Fibroblast of lung (primary cell): Measurements from ENCODE around the gene TMEM161B.

Source experiments
- EZH2 ChIP-seq: IDR thresholded peaks from 2 replicates; pipeline ENCODE4 v1.5.1; 2012; ENCODE audit warnings: low read length, control low read depth, mild to moderate bottlenecking; ENCODE audit errors: missing control alignments
- TF ChIP-seq, protein P1 (sequence below), 2 donors: IDR thresholded peaks in 1 of 2; conservative IDR thresholded peaks in 1 of 2; 1 replicate in 1 of 2; 2 replicates in 1 of 2; pipeline ENCODE4 v1.5.1; 2011 to 2012; ENCODE audit warnings: low read length in 2 of 2, control low read depth in 1 of 2, inconsistent platforms in 1 of 2, low read depth in 1 of 2, mild to moderate bottlenecking in 1 of 2

DNA sequence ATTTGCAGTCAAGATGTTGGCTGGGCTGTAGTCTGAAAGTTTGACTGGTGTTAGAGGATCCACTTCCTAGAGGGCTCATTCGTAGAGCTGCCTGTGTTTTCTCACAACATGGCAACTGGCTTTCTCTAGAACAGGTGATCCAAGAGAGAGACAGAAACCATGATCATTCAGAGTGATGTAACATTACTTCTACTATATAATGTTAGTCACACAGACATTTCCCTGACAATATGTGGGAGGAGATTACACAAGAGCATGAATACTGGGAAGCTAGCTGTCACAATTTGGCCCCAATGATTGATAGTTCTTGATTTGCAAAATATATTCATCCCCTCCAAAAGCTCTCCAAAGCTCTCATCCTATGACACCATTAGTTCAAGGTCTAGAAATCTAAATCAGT is 10.9 kb upstream of the TMEM161B start:
- TF ChIP-seq, protein P1, sequence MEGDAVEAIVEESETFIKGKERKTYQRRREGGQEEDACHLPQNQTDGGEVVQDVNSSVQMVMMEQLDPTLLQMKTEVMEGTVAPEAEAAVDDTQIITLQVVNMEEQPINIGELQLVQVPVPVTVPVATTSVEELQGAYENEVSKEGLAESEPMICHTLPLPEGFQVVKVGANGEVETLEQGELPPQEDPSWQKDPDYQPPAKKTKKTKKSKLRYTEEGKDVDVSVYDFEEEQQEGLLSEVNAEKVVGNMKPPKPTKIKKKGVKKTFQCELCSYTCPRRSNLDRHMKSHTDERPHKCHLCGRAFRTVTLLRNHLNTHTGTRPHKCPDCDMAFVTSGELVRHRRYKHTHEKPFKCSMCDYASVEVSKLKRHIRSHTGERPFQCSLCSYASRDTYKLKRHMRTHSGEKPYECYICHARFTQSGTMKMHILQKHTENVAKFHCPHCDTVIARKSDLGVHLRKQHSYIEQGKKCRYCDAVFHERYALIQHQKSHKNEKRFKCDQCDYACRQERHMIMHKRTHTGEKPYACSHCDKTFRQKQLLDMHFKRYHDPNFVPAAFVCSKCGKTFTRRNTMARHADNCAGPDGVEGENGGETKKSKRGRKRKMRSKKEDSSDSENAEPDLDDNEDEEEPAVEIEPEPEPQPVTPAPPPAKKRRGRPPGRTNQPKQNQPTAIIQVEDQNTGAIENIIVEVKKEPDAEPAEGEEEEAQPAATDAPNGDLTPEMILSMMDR (conservative IDR thresholded peaks at IDR 0.05 in 1 of 2, IDR thresholded peaks at IDR 0.05 in 1 of 2; ENCODE audit: low read depth in 1 of 2, low read length in 2 of 2) = no peak
- TF ChIP-seq EZH2 = no peak
